Measurements from ENCODE around the gene KIF19.

DNA sequence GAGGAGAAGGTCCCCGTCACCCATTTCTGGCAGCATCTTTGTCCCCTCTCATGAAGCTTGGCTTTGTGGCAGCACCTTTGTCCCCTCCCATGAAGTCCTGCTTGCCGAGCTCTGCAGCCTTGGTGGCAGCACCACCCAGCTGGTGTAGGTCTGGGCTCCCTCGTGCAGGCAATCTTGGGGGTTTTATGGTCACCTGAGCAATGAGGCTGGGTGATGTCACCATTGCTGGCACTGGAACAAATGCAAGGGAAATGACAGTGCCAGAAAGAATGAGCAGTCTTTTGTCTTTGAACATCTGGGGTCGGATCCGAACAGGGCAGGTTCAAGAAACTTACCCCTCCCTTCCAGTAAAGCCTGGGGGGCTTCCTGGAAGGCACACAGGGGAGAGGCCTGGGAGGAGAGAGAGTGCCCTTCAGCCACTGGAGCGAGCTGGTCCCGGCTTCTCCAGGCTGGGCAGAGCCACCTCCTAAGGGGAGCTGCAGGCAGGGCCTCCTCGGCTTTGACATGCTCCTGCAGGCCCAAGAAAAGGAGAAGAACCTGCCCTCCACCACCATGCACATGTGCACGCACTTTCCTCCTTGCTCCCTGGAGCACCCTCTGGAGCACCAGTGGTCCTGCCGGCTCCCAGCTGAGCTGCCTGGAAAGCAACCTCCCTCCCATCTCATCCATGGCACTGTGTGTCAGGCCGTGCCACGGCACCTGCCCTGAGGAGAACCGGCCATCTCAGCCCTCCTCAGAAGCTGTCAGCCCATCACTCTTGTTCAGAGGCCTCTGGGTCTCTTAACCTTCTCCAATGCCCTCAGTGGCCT lies 19.6 kb downstream of the KIF19 start:
- no peak for TF ChIP-seq POLR2A (IDR thresholded peaks at IDR 0.05; ENCODE audit: low read depth, low read length)
- TF ChIP-seq, protein P1, sequence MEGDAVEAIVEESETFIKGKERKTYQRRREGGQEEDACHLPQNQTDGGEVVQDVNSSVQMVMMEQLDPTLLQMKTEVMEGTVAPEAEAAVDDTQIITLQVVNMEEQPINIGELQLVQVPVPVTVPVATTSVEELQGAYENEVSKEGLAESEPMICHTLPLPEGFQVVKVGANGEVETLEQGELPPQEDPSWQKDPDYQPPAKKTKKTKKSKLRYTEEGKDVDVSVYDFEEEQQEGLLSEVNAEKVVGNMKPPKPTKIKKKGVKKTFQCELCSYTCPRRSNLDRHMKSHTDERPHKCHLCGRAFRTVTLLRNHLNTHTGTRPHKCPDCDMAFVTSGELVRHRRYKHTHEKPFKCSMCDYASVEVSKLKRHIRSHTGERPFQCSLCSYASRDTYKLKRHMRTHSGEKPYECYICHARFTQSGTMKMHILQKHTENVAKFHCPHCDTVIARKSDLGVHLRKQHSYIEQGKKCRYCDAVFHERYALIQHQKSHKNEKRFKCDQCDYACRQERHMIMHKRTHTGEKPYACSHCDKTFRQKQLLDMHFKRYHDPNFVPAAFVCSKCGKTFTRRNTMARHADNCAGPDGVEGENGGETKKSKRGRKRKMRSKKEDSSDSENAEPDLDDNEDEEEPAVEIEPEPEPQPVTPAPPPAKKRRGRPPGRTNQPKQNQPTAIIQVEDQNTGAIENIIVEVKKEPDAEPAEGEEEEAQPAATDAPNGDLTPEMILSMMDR (conservative IDR thresholded peaks at IDR 0.05; ENCODE audit: low read depth, low read length): no peak
- no peak for TF ChIP-seq SMC3 (IDR thresholded peaks at IDR 0.05; ENCODE audit: low read depth, low read length)
- TF ChIP-seq MXI1 (IDR thresholded peaks at IDR 0.05; ENCODE audit: borderline replicate concordance, low read depth, low read length): no peak
- TF ChIP-seq RAD21 (IDR thresholded peaks at IDR 0.05; ENCODE audit: low read length): no peak
- no peak for TF ChIP-seq NFE2L2 (IDR thresholded peaks at IDR 0.05; ENCODE audit: low read depth, low read length)
- TF ChIP-seq MAFK (IDR thresholded peaks at IDR 0.05; ENCODE audit: low read depth, low read length): no peak
- TF ChIP-seq CHD1 (IDR thresholded peaks at IDR 0.05; ENCODE audit: low read depth, low read length): no peak
- TF ChIP-seq, protein P2, sequence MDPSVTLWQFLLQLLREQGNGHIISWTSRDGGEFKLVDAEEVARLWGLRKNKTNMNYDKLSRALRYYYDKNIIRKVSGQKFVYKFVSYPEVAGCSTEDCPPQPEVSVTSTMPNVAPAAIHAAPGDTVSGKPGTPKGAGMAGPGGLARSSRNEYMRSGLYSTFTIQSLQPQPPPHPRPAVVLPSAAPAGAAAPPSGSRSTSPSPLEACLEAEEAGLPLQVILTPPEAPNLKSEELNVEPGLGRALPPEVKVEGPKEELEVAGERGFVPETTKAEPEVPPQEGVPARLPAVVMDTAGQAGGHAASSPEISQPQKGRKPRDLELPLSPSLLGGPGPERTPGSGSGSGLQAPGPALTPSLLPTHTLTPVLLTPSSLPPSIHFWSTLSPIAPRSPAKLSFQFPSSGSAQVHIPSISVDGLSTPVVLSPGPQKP (IDR thresholded peaks at IDR 0.05; ENCODE audit: borderline replicate concordance, low read depth, low read length): no peak
- no peak for TF ChIP-seq BHLHE40 (IDR thresholded peaks at IDR 0.05; ENCODE audit: low read depth, low read length)
- TF ChIP-seq, protein P3, sequence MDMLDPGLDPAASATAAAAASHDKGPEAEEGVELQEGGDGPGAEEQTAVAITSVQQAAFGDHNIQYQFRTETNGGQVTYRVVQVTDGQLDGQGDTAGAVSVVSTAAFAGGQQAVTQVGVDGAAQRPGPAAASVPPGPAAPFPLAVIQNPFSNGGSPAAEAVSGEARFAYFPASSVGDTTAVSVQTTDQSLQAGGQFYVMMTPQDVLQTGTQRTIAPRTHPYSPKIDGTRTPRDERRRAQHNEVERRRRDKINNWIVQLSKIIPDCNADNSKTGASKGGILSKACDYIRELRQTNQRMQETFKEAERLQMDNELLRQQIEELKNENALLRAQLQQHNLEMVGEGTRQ (IDR thresholded peaks at IDR 0.05; ENCODE audit: low read depth, low read length): no peak
- TF ChIP-seq MAZ (IDR thresholded peaks at IDR 0.05; ENCODE audit: borderline replicate concordance, low read depth, low read length): no peak
- TF ChIP-seq FOS (IDR thresholded peaks at IDR 0.05; ENCODE audit: low read depth, low read length): no peak
